Karpas-422 (cell line): ENCODE measurements around the gene SYNPO2. TPM values are rescaled to one million over a fixed set of nuclear protein-coding genes. Genes with fewer than 3 reads are reported as not detected.

ENCODE experiments used
- DNase-seq: peaks from one replicate; pipeline ENCODE4 v3.0.0-alpha.2; 2015
- H2AFZ ChIP-seq: fragments of 200-600 bp; sonication (generic); 2 replicates; pipeline ENCODE4 v1.6.1; 2014; ENCODE audit warnings: antibody characterized with exemption, low read length, mixed read lengths
- H3K27ac ChIP-seq: fragments of 200-600 bp; sonication (generic); 2 replicates; pipeline ENCODE4 v1.5.1; 2014; ENCODE audit warnings: mild to moderate bottlenecking, low read length, moderate library complexity
- H3K27me3 ChIP-seq: fragments of 200-600 bp; sonication (generic); 2 replicates; pipeline ENCODE4 v1.6.1; 2014; ENCODE audit warnings: low read length, mixed read lengths
- H3K36me3 ChIP-seq: fragments of 200-600 bp; sonication (generic); 2 replicates; pipeline ENCODE4 v1.6.1; 2014; ENCODE audit warnings: low read length, mixed read lengths; ENCODE audit not compliant: insufficient read depth
- H3K4me1 ChIP-seq: fragments of 200-600 bp; sonication (generic); 2 replicates; pipeline ENCODE4 v1.6.1; 2014; ENCODE audit warnings: mild to moderate bottlenecking, low read length, mixed read lengths
- H3K4me2 ChIP-seq: fragments of 200-600 bp; sonication (generic); 2 replicates; pipeline ENCODE4 v1.6.1; 2014; ENCODE audit warnings: low read length, low read depth, mild to moderate bottlenecking; ENCODE audit not compliant: poor library complexity, severe bottlenecking
- H3K4me3 ChIP-seq: fragments of 200-600 bp; sonication (generic); 2 replicates; pipeline ENCODE4 v1.5.1; 2014; ENCODE audit warnings: mild to moderate bottlenecking, antibody characterized with exemption, low read length, mixed read lengths
- H3K79me2 ChIP-seq: fragments of 200-600 bp; sonication (generic); 2 replicates; pipeline ENCODE4 v1.6.1; 2014; ENCODE audit warnings: mild to moderate bottlenecking, low read length, mixed read lengths
- H3K9ac ChIP-seq: fragments of 200-600 bp; sonication (generic); 2 replicates; pipeline ENCODE4 v1.6.0; 2014; ENCODE audit warnings: low read length
- H3K9me2 ChIP-seq: fragments of 200-600 bp; sonication (generic), shearing (Covaris generic); replicated peaks from 2 replicates; pipeline ENCODE4 v1.6.0; 2014; ENCODE audit warnings: mild to moderate bottlenecking, low read length, moderate library complexity; ENCODE audit not compliant: insufficient read depth
- H3K9me3 ChIP-seq: fragments of 300-700, 200-600 bp; sonication (generic); 2 replicates; pipeline ENCODE4 v1.6.1; 2014; ENCODE audit warnings: low read length, mixed read lengths
- H4K20me1 ChIP-seq: fragments of 200-600 bp; sonication (generic); 2 replicates; pipeline ENCODE4 v1.6.1; 2014; ENCODE audit warnings: mild to moderate bottlenecking, antibody characterized with exemption, low read length, low read depth; ENCODE audit not compliant: insufficient read depth
- total RNA-seq: library from RNA; depleted of rRNA; stranded (reverse); fragments of >200 nt; shearing (Covaris generic); gene quantifications from 2 replicates; pipeline ENCODE4 v1.2.3, GENCODE V29; 2014; ENCODE audit warnings: low replicate concordance

Gene SYNPO2
- total RNA-seq, 1 experiment from 2014 or later, result 1.2 TPM

- no peak overlapping the region for H2AFZ ChIP-seq
- no peak for DNase-seq
- no peaks in the 10 kb centered on the region for H3K9me3 ChIP-seq
- H3K36me3 ChIP-seq, result no peaks in the 10 kb centered on the region
- H3K27me3 ChIP-seq, result no peaks in the 10 kb centered on the region
- no peaks in the 10 kb centered on the region for H3K79me2 ChIP-seq
- H4K20me1 ChIP-seq, result no peaks in the 10 kb centered on the region
- H3K27ac ChIP-seq, result no peak overlapping the region
- no peak overlapping the region for H3K9ac ChIP-seq
- H3K9me2 ChIP-seq, result no peaks in the 10 kb centered on the region
- H3K4me3 ChIP-seq, result no peak overlapping the region
- H3K4me2 ChIP-seq, result no peak overlapping the region
- H3K4me1 ChIP-seq, result peaks cover 33% of the 10 kb centered on the region
Observed at GRCh38 chr4:118848901-118849300, 39.8 kb upstream of the SYNPO2 start.

- H3K36me3 ChIP-seq, result no peaks in the 10 kb centered on the region
- H3K27ac ChIP-seq, result no peak overlapping the region
- H3K9ac ChIP-seq, result peak overlapping the region; percentile 65; the same call in 1 of the 2 replicates
- H3K4me3 ChIP-seq, result peak overlapping the region; percentile 69
- peak overlapping the region; percentile 92 for H2AFZ ChIP-seq
- no peaks in the 10 kb centered on the region for H3K9me3 ChIP-seq
- H3K4me2 ChIP-seq, result peak overlapping the region; percentile 80
- no peak for DNase-seq
- H3K79me2 ChIP-seq, result no peaks in the 10 kb centered on the region
- peaks cover 33% of the 10 kb centered on the region for H3K4me1 ChIP-seq
- no peaks in the 10 kb centered on the region for H3K27me3 ChIP-seq
- no peaks in the 10 kb centered on the region for H4K20me1 ChIP-seq
- H3K9me2 ChIP-seq, result no peaks in the 10 kb centered on the region
Observed at GRCh38 chr4:118849867-118850487, 38.7 kb upstream of the SYNPO2 start.

GRCh38 chr4:118850488-118851173 lies 38.0 kb upstream of the SYNPO2 start:
- Histone ChIP-seq H3K9ac (peak overlapping the region; percentile 65), H3K36me3 (no peaks in the 10 kb centered on the region), H3K4me3 (peak overlapping the region; percentile 69), H3K79me2 (no peaks in the 10 kb centered on the region), H2AFZ (peak overlapping the region; percentile 92), H3K27ac (no peak overlapping the region), H4K20me1 (no peaks in the 10 kb centered on the region), H3K9me3 (no peaks in the 10 kb centered on the region), H3K27me3 (no peaks in the 10 kb centered on the region), H3K4me1 (peaks cover 33% of the 10 kb centered on the region), H3K9me2 (no peaks in the 10 kb centered on the region), H3K4me2 (peak overlapping the region; percentile 80)
- DNase-seq, result peak; percentile 75

GRCh38 chr4:118857760-118858159 lies 30.9 kb upstream of the SYNPO2 start:
- no peak overlapping the region for H3K4me2 ChIP-seq
- H3K27me3 ChIP-seq, result no peaks in the 10 kb centered on the region
- 0 out of 2 replicates have a peak overlapping the region, but pooled peaks have one; percentile 1 for H2AFZ ChIP-seq
- H4K20me1 ChIP-seq, result no peaks in the 10 kb centered on the region
- DNase-seq, result no peak
- no peaks in the 10 kb centered on the region for H3K9me3 ChIP-seq
- no peaks in the 10 kb centered on the region; the same call in 1 of the 2 replicates for H3K4me1 ChIP-seq
- no peaks in the 10 kb centered on the region for H3K9me2 ChIP-seq
- no peaks in the 10 kb centered on the region for H3K79me2 ChIP-seq
- H3K4me3 ChIP-seq, result no peak overlapping the region
- H3K9ac ChIP-seq, result no peak overlapping the region
- H3K27ac ChIP-seq, result no peak overlapping the region
- H3K36me3 ChIP-seq, result no peaks in the 10 kb centered on the region

- H3K27ac ChIP-seq, result no peak overlapping the region
Observed at GRCh38 chr4:118858779-118859178, 29.9 kb upstream of the SYNPO2 start.

GRCh38 chr4:118865091-118865708 lies 23.5 kb upstream of the SYNPO2 start:
- Histone ChIP-seq H3K27me3 (no peaks in the 10 kb centered on the region), H4K20me1 (no peaks in the 10 kb centered on the region), H3K36me3 (no peaks in the 10 kb centered on the region), H2AFZ (peak overlapping the region; percentile 81), H3K4me1 (peaks cover 9% of the 10 kb centered on the region), H3K9me3 (no peaks in the 10 kb centered on the region), H3K79me2 (no peaks in the 10 kb centered on the region), H3K4me3 (no peak overlapping the region), H3K9me2 (no peaks in the 10 kb centered on the region), H3K4me2 (peak overlapping the region; percentile 46), H3K27ac (no peak overlapping the region), H3K9ac (peak overlapping the region; percentile 32)
- DNase-seq, result peak; percentile 83

More at GRCh38 chr4:118858779-118859178, 29.9 kb upstream of the SYNPO2 start:
- H2AFZ ChIP-seq, result no peak overlapping the region
- H3K4me1 ChIP-seq, result no peaks in the 10 kb centered on the region
- no peak overlapping the region for H3K4me2 ChIP-seq
- no peak overlapping the region for H3K9ac ChIP-seq
- H4K20me1 ChIP-seq, result no peaks in the 10 kb centered on the region
- H3K27me3 ChIP-seq, result no peaks in the 10 kb centered on the region
- H3K9me2 ChIP-seq, result no peaks in the 10 kb centered on the region
- H3K36me3 ChIP-seq, result no peaks in the 10 kb centered on the region
- H3K4me3 ChIP-seq, result no peak overlapping the region
- no peaks in the 10 kb centered on the region for H3K9me3 ChIP-seq
- no peaks in the 10 kb centered on the region for H3K79me2 ChIP-seq
- DNase-seq, result no peak

- Histone ChIP-seq H3K36me3 (no peaks in the 10 kb centered on the region), H3K79me2 (no peaks in the 10 kb centered on the region), H3K4me2 (no peak overlapping the region), H3K9me2 (no peaks in the 10 kb centered on the region), H4K20me1 (no peaks in the 10 kb centered on the region), H3K9ac (no peak overlapping the region), H3K9me3 (no peaks in the 10 kb centered on the region), H3K27me3 (no peaks in the 10 kb centered on the region), H3K4me1 (peaks cover 9% of the 10 kb centered on the region), H2AFZ (no peak overlapping the region), H3K4me3 (no peak overlapping the region), H3K27ac (no peak overlapping the region)
- no peak for DNase-seq
Observed at GRCh38 chr4:118866442-118866841, 22.2 kb upstream of the SYNPO2 start.

- H3K4me1 ChIP-seq, result peaks cover 9% of the 10 kb centered on the region
- H3K9me2 ChIP-seq, result no peaks in the 10 kb centered on the region
- no peak overlapping the region for H3K27ac ChIP-seq
- H2AFZ ChIP-seq, result no peak overlapping the region
- no peak overlapping the region for H3K4me3 ChIP-seq
- no peak overlapping the region for H3K9ac ChIP-seq
- no peaks in the 10 kb centered on the region for H3K36me3 ChIP-seq
- no peak for DNase-seq
- H3K4me2 ChIP-seq, result no peak overlapping the region
- no peaks in the 10 kb centered on the region for H4K20me1 ChIP-seq
- H3K79me2 ChIP-seq, result no peaks in the 10 kb centered on the region
- no peaks in the 10 kb centered on the region for H3K9me3 ChIP-seq
- no peaks in the 10 kb centered on the region for H3K27me3 ChIP-seq
Observed at GRCh38 chr4:118867311-118868067, 21.2 kb upstream of the SYNPO2 start.
